MM.1S (cell line): ENCODE measurements around the gene FAM20C.

Experiments
- EZH2 ChIP-seq: fragments of 300-600 bp; sonication (generic); optimal IDR thresholded peaks from 2 replicates; pipeline ENCODE3; 2017; ENCODE audit warnings: low read depth, mild to moderate bottlenecking, antibody characterized with exemption, low read length, mixed read lengths
- EZH2phosphoT487 ChIP-seq: fragments of 300-600 bp; sonication (generic); IDR thresholded peaks from 2 replicates; pipeline ENCODE4 v1.6.1; 2018; ENCODE audit warnings: antibody characterized with exemption, low read length
- TF ChIP-seq, protein P1 (sequence below): fragments of 300-600 bp; sonication (generic); IDR thresholded peaks from 2 replicates; pipeline ENCODE4 v1.5.1; 2016; ENCODE audit warnings: antibody characterized with exemption, low read length, mixed read lengths

- TF ChIP-seq EZH2 (no peak), EZH2phosphoT487 (no peak)
- TF ChIP-seq, protein P1, sequence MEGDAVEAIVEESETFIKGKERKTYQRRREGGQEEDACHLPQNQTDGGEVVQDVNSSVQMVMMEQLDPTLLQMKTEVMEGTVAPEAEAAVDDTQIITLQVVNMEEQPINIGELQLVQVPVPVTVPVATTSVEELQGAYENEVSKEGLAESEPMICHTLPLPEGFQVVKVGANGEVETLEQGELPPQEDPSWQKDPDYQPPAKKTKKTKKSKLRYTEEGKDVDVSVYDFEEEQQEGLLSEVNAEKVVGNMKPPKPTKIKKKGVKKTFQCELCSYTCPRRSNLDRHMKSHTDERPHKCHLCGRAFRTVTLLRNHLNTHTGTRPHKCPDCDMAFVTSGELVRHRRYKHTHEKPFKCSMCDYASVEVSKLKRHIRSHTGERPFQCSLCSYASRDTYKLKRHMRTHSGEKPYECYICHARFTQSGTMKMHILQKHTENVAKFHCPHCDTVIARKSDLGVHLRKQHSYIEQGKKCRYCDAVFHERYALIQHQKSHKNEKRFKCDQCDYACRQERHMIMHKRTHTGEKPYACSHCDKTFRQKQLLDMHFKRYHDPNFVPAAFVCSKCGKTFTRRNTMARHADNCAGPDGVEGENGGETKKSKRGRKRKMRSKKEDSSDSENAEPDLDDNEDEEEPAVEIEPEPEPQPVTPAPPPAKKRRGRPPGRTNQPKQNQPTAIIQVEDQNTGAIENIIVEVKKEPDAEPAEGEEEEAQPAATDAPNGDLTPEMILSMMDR, result no peak
Measured at GRCh38 chr7:295155-296154, 103.1 kb downstream of the FAM20C start.
